H9 (cell line): ENCODE data around the gene RPA1. TPM values are rescaled to one million over a fixed set of nuclear protein-coding genes. Genes with fewer than 3 reads are reported as not detected.

ENCODE experiments used
- DNase-seq: peaks from one replicate; pipeline ENCODE4 v3.0.0-alpha.2; 2017
- H2AFZ ChIP-seq: one replicate; pipeline ENCODE4 v1.6.1; 2013; ENCODE audit warnings: mild to moderate bottlenecking, low read length, control low read depth, moderate library complexity
- H2AK5ac ChIP-seq: 2 replicates; pipeline ENCODE4 v1.6.1; 2013; ENCODE audit warnings: low read length, control low read depth, mixed read lengths; ENCODE audit not compliant: insufficient read length
- H2BK120ac ChIP-seq: one replicate; pipeline ENCODE4 v1.6.1; 2013; ENCODE audit warnings: low read depth, mild to moderate bottlenecking, low read length, control low read depth, inconsistent platforms; ENCODE audit not compliant: poor library complexity, severe bottlenecking
- H2BK12ac ChIP-seq: 2 replicates; pipeline ENCODE4 v1.6.1; 2013; ENCODE audit warnings: low read length, control low read depth, mixed read lengths, low read depth; ENCODE audit not compliant: insufficient read length
- H2BK15ac ChIP-seq: 2 replicates; pipeline ENCODE4 v1.6.1; 2013; ENCODE audit warnings: low read depth, low read length, control low read depth
- H2BK20ac ChIP-seq: one replicate; pipeline ENCODE4 v1.6.1; 2013; ENCODE audit warnings: low read depth, mild to moderate bottlenecking, low read length, control low read depth, inconsistent platforms; ENCODE audit not compliant: poor library complexity, severe bottlenecking
- H2BK5ac ChIP-seq: 2 replicates; pipeline ENCODE4 v1.6.1; 2013; ENCODE audit warnings: low read length, control low read depth, mixed read lengths; ENCODE audit not compliant: insufficient read length
- H3K14ac ChIP-seq: 2 replicates; pipeline ENCODE4 v1.6.1; 2013; ENCODE audit warnings: low read length, control low read depth; ENCODE audit not compliant: insufficient read depth
- H3K18ac ChIP-seq: 2 replicates; pipeline ENCODE4 v1.6.1; 2013; ENCODE audit warnings: low read depth, mild to moderate bottlenecking, mixed read lengths, low read length, control low read depth; ENCODE audit not compliant: insufficient read length
- H3K23ac ChIP-seq: 2 replicates; pipeline ENCODE4 v1.6.1; 2013; ENCODE audit warnings: low read length, control low read depth, mixed read lengths, low read depth; ENCODE audit not compliant: insufficient read length
- H3K23me2 ChIP-seq: 2 replicates; pipeline ENCODE4 v1.6.1; 2013; ENCODE audit warnings: low read depth, mild to moderate bottlenecking, mixed read lengths, low read length, control low read depth; ENCODE audit not compliant: insufficient read length, poor library complexity, severe bottlenecking
- H3K27ac ChIP-seq: 2 replicates; pipeline ENCODE4 v1.5.1; 2013; ENCODE audit warnings: low read length, control low read depth, mixed read lengths, low read depth; ENCODE audit not compliant: insufficient read length
- H3K27me3 ChIP-seq: 2 replicates; pipeline ENCODE4 v1.6.1; 2013; ENCODE audit warnings: low read length, control low read depth, inconsistent platforms; ENCODE audit not compliant: insufficient read depth
- H3K4ac ChIP-seq: 2 replicates; pipeline ENCODE4 v1.6.1; 2013; ENCODE audit warnings: low read depth, mild to moderate bottlenecking, control low read depth, inconsistent platforms, low read length, moderate library complexity
- H3K4me1 ChIP-seq: 2 replicates; pipeline ENCODE4 v1.6.1; 2013; ENCODE audit warnings: low read length, control low read depth, inconsistent platforms; ENCODE audit not compliant: insufficient read depth
- H3K4me2 ChIP-seq: 2 replicates; pipeline ENCODE4 v1.6.1; 2013; ENCODE audit warnings: low read length, control low read depth, mixed read lengths; ENCODE audit not compliant: insufficient read length, insufficient read depth
- H3K56ac ChIP-seq: 2 replicates; pipeline ENCODE4 v1.6.1; 2013; ENCODE audit warnings: low read depth, mild to moderate bottlenecking, mixed read lengths, low read length, control low read depth; ENCODE audit not compliant: insufficient read length
- H3K79me1 ChIP-seq: 2 replicates; pipeline ENCODE4 v1.6.1; 2013; ENCODE audit warnings: low read depth, mild to moderate bottlenecking, moderate library complexity, low read length, control low read depth, inconsistent platforms; ENCODE audit not compliant: insufficient read depth, poor library complexity, severe bottlenecking
- H3K79me2 ChIP-seq: 2 replicates; pipeline ENCODE4 v1.6.1; 2013; ENCODE audit warnings: low read length, control low read depth, inconsistent platforms; ENCODE audit not compliant: insufficient read depth
- H3K9ac ChIP-seq: 2 replicates; pipeline ENCODE4 v1.6.1; 2013; ENCODE audit warnings: low read length, control low read depth, mixed read lengths; ENCODE audit not compliant: insufficient read length; ENCODE audit errors: extremely low read depth
- H3K9me3 ChIP-seq: one replicate; pipeline ENCODE4 v1.6.1; 2013; ENCODE audit warnings: low read depth, low read length, inconsistent platforms; ENCODE audit not compliant: control insufficient read depth
- H3T11ph ChIP-seq: one replicate; pipeline ENCODE4 v1.6.1; 2013; ENCODE audit warnings: mild to moderate bottlenecking, low read length, control low read depth, inconsistent platforms
- H4K20me1 ChIP-seq: one replicate; pipeline ENCODE4 v1.6.1; 2013; ENCODE audit not compliant: control insufficient read depth, insufficient read length, insufficient read depth
- H4K5ac ChIP-seq: 2 replicates; pipeline ENCODE4 v1.6.1; 2013; ENCODE audit warnings: low read depth, mild to moderate bottlenecking, mixed read lengths, low read length, control low read depth; ENCODE audit not compliant: insufficient read length
- H4K8ac ChIP-seq: replicated peaks from 2 replicates; pipeline ENCODE4 v1.6.1; 2013; ENCODE audit warnings: low read length, control low read depth, mixed read lengths, low read depth; ENCODE audit not compliant: insufficient read length
- H4K91ac ChIP-seq: 2 replicates; pipeline ENCODE4 v1.6.1; 2013; ENCODE audit warnings: low read depth, mild to moderate bottlenecking, moderate library complexity, mixed read lengths, low read length, control low read depth; ENCODE audit not compliant: insufficient read length
- H3K27ac Mint-ChIP-seq, 3 experiments: 2 replicates in 2 of 3; 3 replicates in 1 of 3; pipeline ENCODE4 v1.8.0; 2020 to 2021; ENCODE audit warnings: mixed read lengths in 3 of 3, mild to moderate bottlenecking in 1 of 3, moderate library complexity in 1 of 3
- H3K27me3 Mint-ChIP-seq: 2 replicates; pipeline ENCODE4 v1.8.0; 2021; ENCODE audit warnings: low read depth, mild to moderate bottlenecking, moderate library complexity, mixed read lengths
- H3K36me3 Mint-ChIP-seq, 3 experiments: 2 replicates in 2 of 3; 3 replicates in 1 of 3; pipeline ENCODE4 v1.8.0; 2020 to 2021; ENCODE audit warnings: low read depth in 3 of 3, mixed read lengths in 3 of 3; ENCODE audit not compliant: insufficient read depth in 1 of 3
- H3K4me1 Mint-ChIP-seq, 2 experiments: 2 replicates each; pipeline ENCODE4 v1.8.0; 2020; ENCODE audit warnings: mixed read lengths in 2 of 2
- H3K4me3 Mint-ChIP-seq, 2 experiments: 2 replicates in 1 of 2; 3 replicates in 1 of 2; pipeline ENCODE4 v1.8.0; 2020 to 2021; ENCODE audit warnings: mild to moderate bottlenecking in 2 of 2, mixed read lengths in 2 of 2, moderate library complexity in 1 of 2
- H3K9me3 Mint-ChIP-seq, 2 experiments: 2 replicates in 1 of 2; 3 replicates in 1 of 2; pipeline ENCODE4 v1.8.0; 2020; ENCODE audit warnings: mild to moderate bottlenecking in 2 of 2, mixed read lengths in 2 of 2, moderate library complexity in 1 of 2
- CTCF ChIP-seq: fragments of 200-600 bp; sonication (generic); conservative IDR thresholded peaks from 3 replicates; pipeline ENCODE4 v1.8.0; 2021; ENCODE audit warnings: antibody characterized with exemption, mild to moderate bottlenecking
- WGBS: extraction: QIAGEN DNeasy Blood & Tissue Kit; methylation state at CpG from one replicate; pipeline ENCODE4 v1.1.7; 2013; ENCODE audit warnings: missing lambda C conversion rate, low lambda C conversion rate, mixed read lengths; ENCODE audit not compliant: insufficient read length; ENCODE audit errors: extremely low coverage; 5-methylcytosine and 5-hydroxymethylcytosine counted together
- total RNA-seq: library from RNA; stranded (reverse); gene quantifications from 2 replicates; pipeline ENCODE4 v1.2.1, GENCODE V29; 2021

Gene RPA1
- total RNA-seq, 1 experiment from 2014 or later, result 215 TPM

- no CpG with 5 or more reads among the region's 29 CpGs for WGBS
- H3K27ac Mint-ChIP-seq, result no peak overlapping the region
Measured at GRCh38 chr17:1916963-1917715, 87.3 kb downstream of the RPA1 start.

More at GRCh38 chr17:1916963-1917715, 87.3 kb downstream of the RPA1 start:
- Histone ChIP-seq H3K4me2 (no peak overlapping the region), H4K20me1 (no peaks in the 10 kb centered on the region), H3K9ac (no peak overlapping the region), H3K27me3 (peaks cover 7% of the 10 kb centered on the region; the same call in 1 of the 2 replicates), H3K18ac (no peak overlapping the region), H3K23me2 (no peaks in the 10 kb centered on the region), H2BK120ac (no peak overlapping the region), H2AK5ac (no peak overlapping the region), H4K8ac (no peak overlapping the region), H3K23ac (no peak overlapping the region), H2BK12ac (no peak overlapping the region), H2BK15ac (no peak overlapping the region), H2BK5ac (no peak overlapping the region), H4K91ac (no peak overlapping the region), H3K4me1 (no peaks in the 10 kb centered on the region), H2BK20ac (no peak overlapping the region), H3T11ph (no peak overlapping the region), H3K4ac (no peak overlapping the region), H2AFZ (no peak overlapping the region), H3K79me1 (no peaks in the 10 kb centered on the region), H3K27ac (no peak overlapping the region), H3K9me3 (no peaks in the 10 kb centered on the region), H3K14ac (no peak overlapping the region), H4K5ac (no peak overlapping the region), H3K79me2 (no peaks in the 10 kb centered on the region), H3K56ac (no peak overlapping the region)
- Mint-ChIP-seq H3K4me1 (peaks cover 4 to 25% of the 10 kb centered on the region in 2 experiments; a peak in 3 of 4 replicates), H3K36me3 (no peaks in the 10 kb centered on the region), H3K9me3 (peaks cover 0 to 4% of the 10 kb centered on the region in 2 experiments; a peak in 1 of 5 replicates), H3K4me3 (no peak overlapping the region), H3K27me3 (peaks cover 78% of the 10 kb centered on the region)
- no peak for TF ChIP-seq CTCF
- no peak for DNase-seq
